Heart left ventricle (tissue), 13 donors: Measurements from ENCODE around the gene JAK3.

Experiments
- CTCF ChIP-seq, 12 donors: fragments of 200-600 bp; sonication (generic) in 4 of 12; IDR thresholded peaks; one replicate each; pipeline versions ENCODE4 v1.5.0 to v1.8.0; 2018 to 2022; ENCODE audit warnings: antibody characterized with exemption in 12 of 12, mild to moderate bottlenecking in 5 of 12
- POLR2A ChIP-seq, 2 donors: fragments of 450-650 bp; IDR thresholded peaks; one replicate each; pipeline ENCODE4 v1.6.1; 2017; ENCODE audit warnings: antibody characterized with exemption in 2 of 2, mild to moderate bottlenecking in 2 of 2, moderate library complexity in 2 of 2
- donor health status: ischemic (EF 13 %, LVEDD 7.1; RV severe dilation, severe dysfunction).
- donor health status: DM: no; HTN: yes; CAD: no.
- donor health status: DM: no; HTN: no; CAD: no.
- donor health status: ischemic (EF 25% LVEDD 6.9; RV normal size, moderate dysfunction).
- donor health status: ischemic (EF 25% LVEDD 5.7; RV mildly dilated, moderate dysfunction).
- donor health status: ischemic (EF 35%, LVEDD 5.7; RV mildly dilated, moderate dysfunction).
- donor health status: nonischemic (EF 11% LVEDD 7.7; RV severe dilation, severe dysfunction).
- donor health status: DM: yes; HTN: yes; CAD: no.
- donor health status: PGD.
- donor health status: ischemic (EF 29% LVEDD 5.4; RV normal size, mild dysfunction).
- donor health status: nonischemic (EF 23%, LVEDD 6.1; RV moderate dilation, normal function).

GRCh38 chr19:17797424-17798201, 50.2 kb downstream of the JAK3 start:
- TF ChIP-seq CTCF (IDR thresholded peaks at IDR 0.05) (no peak), POLR2A (IDR thresholded peaks at IDR 0.05) (no peak)
